H1 (cell line): Measurements from ENCODE around the gene NPPA. TPM values are rescaled to one million over a fixed set of nuclear protein-coding genes. Genes with fewer than 3 reads are reported as not detected.

Experiments used
- CTCF ChIA-PET: fragments of 300-600 bp; sonication (Branson Sonifier 250); formaldehyde crosslinking; loops from one replicate; lab custom pipeline; 2021; ENCODE audit not compliant: partially characterized antibody; lab: Charles Lee
- POLR2A ChIA-PET: fragments of 300-600 bp; sonication (Branson Sonifier 250); formaldehyde crosslinking; loops from one replicate; lab custom pipeline; 2021; ENCODE audit warnings: inconsistent platforms; ENCODE audit not compliant: partially characterized antibody; lab: Charles Lee
- DNase-seq, 2 experiments: peaks; one replicate each; pipeline versions ENCODE4 v3.0.0 to v3.0.0-alpha.2; 2010 to 2022; ENCODE audit warnings: low spot score in 2 of 2, low read depth in 1 of 2, mixed read lengths in 1 of 2
- FAIRE-seq: peaks from 2 replicates; lab custom pipeline; 2011; peaks lifted over from hg19 to GRCh38; lab: Jason Lieb, UNC
- H2AFZ ChIP-seq: 2 replicates; pipeline ENCODE4 v1.8.1; 2012; ENCODE audit warnings: low read length, inconsistent platforms
- H2AK5ac ChIP-seq: 2 replicates; pipeline ENCODE4 v1.6.1; 2013; ENCODE audit warnings: low read depth, low read length
- H2BK120ac ChIP-seq: replicated peaks from 2 replicates; pipeline ENCODE3; 2013; ENCODE audit warnings: low read depth, low read length, inconsistent platforms
- H2BK12ac ChIP-seq: 2 replicates; pipeline ENCODE4 v1.6.1; 2013; ENCODE audit warnings: low read depth, low read length
- H2BK15ac ChIP-seq: 2 replicates; pipeline ENCODE4 v1.6.1; 2013; ENCODE audit warnings: low read length
- H2BK20ac ChIP-seq: 2 replicates; pipeline ENCODE4 v1.6.1; 2013; ENCODE audit warnings: low read length
- H2BK5ac ChIP-seq: 2 replicates; pipeline ENCODE4 v1.6.1; 2013; ENCODE audit warnings: low read depth, low read length
- H3K14ac ChIP-seq: 2 replicates; pipeline ENCODE4 v1.6.1; 2013; ENCODE audit warnings: inconsistent platforms; ENCODE audit not compliant: insufficient read length
- H3K18ac ChIP-seq: 2 replicates; pipeline ENCODE4 v1.6.1; 2013; ENCODE audit warnings: low read length; ENCODE audit errors: extremely low read depth
- H3K23ac ChIP-seq: 2 replicates; pipeline ENCODE4 v1.6.1; 2013; ENCODE audit warnings: inconsistent platforms; ENCODE audit not compliant: insufficient read length
- H3K23me2 ChIP-seq: 2 replicates; pipeline ENCODE4 v1.6.1; 2013; ENCODE audit warnings: low read depth, low read length
- H3K27ac ChIP-seq: 2 replicates; pipeline ENCODE4 v1.6.1; 2011; ENCODE audit warnings: low read depth, low read length, inconsistent platforms
- H3K27me3 ChIP-seq, 4 experiments: replicated peaks in 1 of 4; 1 replicate in 1 of 4; 2 replicates in 3 of 4; pipeline versions ENCODE4 v1.6.1 to v1.8.1; 2011 to 2013; ENCODE audit warnings: low read length in 3 of 4, mild to moderate bottlenecking in 3 of 4, inconsistent platforms in 2 of 4, mixed read lengths in 2 of 4, moderate library complexity in 1 of 4; ENCODE audit not compliant: control insufficient read depth in 3 of 4, insufficient read depth in 3 of 4; ENCODE audit errors: extremely low read depth in 1 of 4
- H3K36me3 ChIP-seq, 4 experiments: 2 replicates each; pipeline versions ENCODE4 v1.6.1 to v1.8.1; 2011 to 2013; ENCODE audit warnings: mild to moderate bottlenecking in 4 of 4, low read length in 3 of 4, moderate library complexity in 2 of 4, control low read depth in 1 of 4, inconsistent platforms in 1 of 4; ENCODE audit not compliant: insufficient read depth in 4 of 4, control insufficient read depth in 2 of 4
- H3K4ac ChIP-seq: replicated peaks from 2 replicates; pipeline ENCODE3; 2013; ENCODE audit warnings: low read length, low read depth, mixed read lengths, inconsistent platforms; ENCODE audit not compliant: insufficient read length
- H3K4me1 ChIP-seq, 4 experiments: replicated peaks in 1 of 4; 1 replicate in 1 of 4; 2 replicates in 3 of 4; pipeline versions ENCODE4 v1.6.1 to v1.8.1; 2011 to 2013; ENCODE audit warnings: low read length in 3 of 4, inconsistent platforms in 2 of 4, mixed read lengths in 1 of 4; ENCODE audit not compliant: insufficient read depth in 4 of 4, control insufficient read depth in 3 of 4
- H3K4me2 ChIP-seq, 2 experiments: 2 replicates each; pipeline versions ENCODE4 v1.6.1 to v1.8.1; 2011 to 2013; ENCODE audit warnings: low read depth in 2 of 2, low read length in 2 of 2, control low read depth in 1 of 2, inconsistent platforms in 1 of 2, mild to moderate bottlenecking in 1 of 2; ENCODE audit not compliant: insufficient read depth in 1 of 2
- H3K4me3 ChIP-seq, 4 experiments: fragments of 200-600, 300-600 bp in 1 of 4; sonication (generic), shearing (Covaris generic), sonication (Bioruptor Twin) in 1 of 4; 2 replicates each; pipeline versions ENCODE4 v1.5.1 to v1.8.1; 2011 to 2016; ENCODE audit warnings: low read length in 4 of 4, low read depth in 3 of 4, control low read depth in 2 of 4, inconsistent platforms in 2 of 4, mild to moderate bottlenecking in 2 of 4, mixed read lengths in 1 of 4, moderate library complexity in 1 of 4; ENCODE audit not compliant: insufficient read depth in 2 of 4; ENCODE audit errors: extremely low read depth in 1 of 4
- H3K56ac ChIP-seq: replicated peaks from 2 replicates; pipeline ENCODE3; 2013; ENCODE audit warnings: low read depth, mild to moderate bottlenecking, mixed read lengths, low read length, inconsistent platforms; ENCODE audit not compliant: insufficient read length
- H3K79me1 ChIP-seq: 2 replicates; pipeline ENCODE4 v1.6.1; 2013; ENCODE audit warnings: low read depth, low read length, control low read depth
- H3K79me2 ChIP-seq, 2 experiments: 2 replicates each; pipeline versions ENCODE4 v1.6.1 to v1.8.1; 2012 to 2013; ENCODE audit warnings: low read length in 2 of 2, mild to moderate bottlenecking in 2 of 2, inconsistent platforms in 1 of 2; ENCODE audit not compliant: insufficient read depth in 2 of 2, control insufficient read depth in 1 of 2
- H3K9ac ChIP-seq, 4 experiments: replicated peaks in 1 of 4; 1 replicate in 1 of 4; 2 replicates in 3 of 4; pipeline versions ENCODE4 v1.6.1 to v1.8.1; 2011 to 2013; ENCODE audit warnings: low read depth in 3 of 4, low read length in 3 of 4, control low read depth in 2 of 4, mild to moderate bottlenecking in 2 of 4, moderate library complexity in 2 of 4, inconsistent platforms in 1 of 4; ENCODE audit errors: extremely low read depth in 1 of 4
- H3K9me3 ChIP-seq, 2 experiments: 2 replicates each; pipeline versions ENCODE4 v1.6.1 to v1.8.1; 2012 to 2013; ENCODE audit warnings: mild to moderate bottlenecking in 2 of 2, moderate library complexity in 2 of 2, control low read depth in 1 of 2, inconsistent platforms in 1 of 2, low read depth in 1 of 2, low read length in 1 of 2, mixed read lengths in 1 of 2; ENCODE audit not compliant: insufficient read depth in 2 of 2
- H4K20me1 ChIP-seq, 2 experiments: replicated peaks in 1 of 2; 2 replicates each; pipeline versions ENCODE3 to v1.8.1; 2011 to 2013; ENCODE audit warnings: inconsistent platforms in 2 of 2, low read length in 2 of 2, mild to moderate bottlenecking in 1 of 2; ENCODE audit not compliant: insufficient read depth in 2 of 2, control insufficient read depth in 1 of 2
- H4K5ac ChIP-seq: 2 replicates; pipeline ENCODE4 v1.6.1; 2013; ENCODE audit warnings: low read length, low read depth, mixed read lengths, inconsistent platforms; ENCODE audit not compliant: insufficient read length
- H4K8ac ChIP-seq: 2 replicates; pipeline ENCODE4 v1.8.0; 2013; ENCODE audit warnings: mild to moderate bottlenecking, moderate library complexity, low read length, inconsistent platforms; ENCODE audit not compliant: insufficient read depth; ENCODE audit errors: extremely low read depth
- H4K91ac ChIP-seq: replicated peaks from 2 replicates; pipeline ENCODE3; 2013; ENCODE audit warnings: low read length, mixed read lengths, inconsistent platforms; ENCODE audit not compliant: insufficient read length
- BRCA1 ChIP-seq: IDR thresholded peaks from 2 replicates; pipeline ENCODE4 v1.6.1; 2012; ENCODE audit warnings: low read depth, low read length, improper control_type of control experiment
- CEBPB ChIP-seq: IDR thresholded peaks from 2 replicates; pipeline ENCODE4 v1.6.1; 2012; ENCODE audit warnings: low read depth, low read length
- CTCF ChIP-seq, 3 experiments: IDR thresholded peaks; 1 replicate in 2 of 3; 2 replicates in 1 of 3; pipeline versions ENCODE4 v1.5.1 to v1.6.1; 2011; ENCODE audit warnings: low read length in 3 of 3, mild to moderate bottlenecking in 3 of 3, inconsistent platforms in 2 of 3, low read depth in 1 of 3, moderate library complexity in 1 of 3; ENCODE audit not compliant: insufficient read depth in 1 of 3; ENCODE audit errors: control extremely low read depth in 1 of 3
- EP300 ChIP-seq, 2 experiments: IDR thresholded peaks; 1 replicate in 1 of 2; 2 replicates in 1 of 2; pipeline ENCODE4 v1.6.1; 2011 to 2012; ENCODE audit warnings: low read depth in 2 of 2, low read length in 2 of 2, mild to moderate bottlenecking in 2 of 2, borderline replicate concordance in 1 of 2, inconsistent platforms in 1 of 2, moderate library complexity in 1 of 2
- EZH2 ChIP-seq: fragments of 200-600 bp; sonication (generic); IDR thresholded peaks from 2 replicates; pipeline ENCODE4 v1.7.1; 2012; ENCODE audit warnings: low read depth, mild to moderate bottlenecking, moderate library complexity, low read length, inconsistent platforms; ENCODE audit not compliant: severe bottlenecking
- JUN ChIP-seq: IDR thresholded peaks from 2 replicates; pipeline ENCODE4 v1.6.1; 2011; ENCODE audit warnings: low read depth, mild to moderate bottlenecking, improper control_type of control experiment, low read length
- JUND ChIP-seq: IDR thresholded peaks from 2 replicates; pipeline ENCODE4 v1.6.1; 2011; ENCODE audit warnings: mild to moderate bottlenecking, improper control_type of control experiment, low read length
- KDM1A ChIP-seq: fragments of 200-600, 300-600 bp; sonication (generic); IDR thresholded peaks from 2 replicates; pipeline ENCODE4 v1.7.1; 2016; ENCODE audit warnings: mild to moderate bottlenecking, low read length, borderline replicate concordance
- NRF1 ChIP-seq: IDR thresholded peaks from 2 replicates; pipeline ENCODE4 v1.6.1; 2011; ENCODE audit warnings: mild to moderate bottlenecking, low read depth, low read length, improper control_type of control experiment
- SIN3A ChIP-seq, 2 experiments: IDR thresholded peaks in 1 of 2; conservative IDR thresholded peaks in 1 of 2; 2 replicates each; pipeline ENCODE4 v1.6.1; 2011 to 2012; ENCODE audit warnings: low read length in 2 of 2, improper control_type of control experiment in 1 of 2, low read depth in 1 of 2, mild to moderate bottlenecking in 1 of 2
- WGBS, 2 experiments: shearing (Covaris generic) in 1 of 2; methylation state at CpG; one replicate each; pipeline versions ENCODE4 v1.1.6 to v1.1.7; 2013 to 2015; ENCODE audit warnings: low lambda C conversion rate in 2 of 2, mixed read lengths in 2 of 2, inconsistent platforms in 1 of 2, low coverage in 1 of 2, missing lambda C conversion rate in 1 of 2; ENCODE audit not compliant: insufficient replicate concordance in 2 of 2, insufficient coverage in 1 of 2, insufficient read length in 1 of 2; ENCODE audit errors: extremely low coverage in 1 of 2, missing lambda C conversion rate in 1 of 2; 5-methylcytosine and 5-hydroxymethylcytosine counted together
- polyA plus RNA-seq, 7 experiments: library from polyadenylated mRNA; depleted of rRNA in 3 of 7; stranded (reverse) in 5 of 7; unstranded in 2 of 7; fragments of >200 nt in 5 of 7; fragments of 200-250 nt in 2 of 7; gene quantifications; 1 replicate in 5 of 7; 2 replicates in 1 of 7; 4 replicates in 1 of 7; pipeline versions ENCODE4 v1.2.1 to v1.2.3, GENCODE V29; 2011 to 2013; ENCODE audit warnings: missing spikeins in 2 of 7, mixed read lengths in 2 of 7
- total RNA-seq: library from RNA; stranded (reverse); fragmentation: NEBNext Ultra II Directional; extraction: Animal tissue kit (Norgen Biotek cat#: 25700); gene quantifications from 2 replicates; pipeline ENCODE4 v1.2.1, GENCODE V29; 2021

NPPA gene
- total and polyA plus RNA-seq, 2 of the 8 experiments (the other 6 are each of a cell fraction or from before 2014, with no cell fraction given) = not detected

- H3K14ac ChIP-seq = no peak overlapping the region
- H3K23ac ChIP-seq = no peak overlapping the region
- no peak overlapping the region for H2BK20ac ChIP-seq
- H3K9me3 ChIP-seq = no peaks in the 10 kb centered on the region
- no peak overlapping the region for H3K9ac ChIP-seq
- no peak overlapping the region for H2AFZ ChIP-seq
- no peak overlapping the region for H3K4me2 ChIP-seq
- H3K36me3 ChIP-seq = peaks cover 14 to 61% (median 43%) of the 10 kb centered on the region in 4 experiments
- DNase-seq = no peak
- H3K56ac ChIP-seq = no peak overlapping the region
- no peak overlapping the region for H4K8ac ChIP-seq
- peaks cover 0 to 29% of the 10 kb centered on the region in 2 experiments; a peak in 2 of 4 replicates for H3K79me2 ChIP-seq
- peaks cover 3 to 13% of the 10 kb centered on the region in 2 experiments for H4K20me1 ChIP-seq
- H3K4ac ChIP-seq = no peak overlapping the region
- H3K4me1 ChIP-seq = no peaks in the 10 kb centered on the region
- H3K18ac ChIP-seq = no peak overlapping the region
- no peak overlapping the region for H4K91ac ChIP-seq
- no peak overlapping the region for H3K4me3 ChIP-seq
- 96% methylated on average over 5 of the region's 5 CpGs; no CpG with 5 or more reads in 1 of the 2 experiments for WGBS, 2 experiments
- no peak overlapping the region for H2AK5ac ChIP-seq
- H2BK5ac ChIP-seq = no peak overlapping the region
- H3K23me2 ChIP-seq = no peaks in the 10 kb centered on the region
- no peak overlapping the region for H3K27ac ChIP-seq
- CTCF ChIA-PET = interaction anchor here (0.6 to 1.1 kb wide), 2 partner anchors 32 to 47 kb away, joined by 3 read pairs; no protein-coding TSS in a partner anchor
- no peaks in the 10 kb centered on the region for H3K27me3 ChIP-seq
- no peak overlapping the region for H2BK15ac ChIP-seq
- H3K79me1 ChIP-seq = no peaks in the 10 kb centered on the region; the same call in 1 of the 2 replicates
- H2BK12ac ChIP-seq = no peak overlapping the region
- no peak overlapping the region for H4K5ac ChIP-seq
- no peak for FAIRE-seq
- POLR2A ChIA-PET = interaction anchor here (0.6 kb wide), 1 partner anchor 546 kb away, joined by 3 read pairs; no protein-coding TSS in a partner anchor
- H2BK120ac ChIP-seq = no peak overlapping the region
- TF ChIP-seq CTCF (IDR thresholded peaks at IDR 0.05; ENCODE audit: control extremely low read depth in 1 of 3, insufficient read depth in 1 of 3, low read depth in 1 of 3, low read length in 3 of 3) (no peak), EP300 (IDR thresholded peaks at IDR 0.05; ENCODE audit: borderline replicate concordance in 1 of 2, low read depth in 2 of 2, low read length in 2 of 2) (no peak), CEBPB (no peak), BRCA1 (no peak), KDM1A (no peak), JUND (no peak), JUN (no peak), EZH2 (no peak), NRF1 (no peak), SIN3A (conservative IDR thresholded peaks at IDR 0.05 in 1 of 2, IDR thresholded peaks at IDR 0.05 in 1 of 2; ENCODE audit: low read depth in 1 of 2, low read length in 2 of 2) (no peak)
These were observed 34.6 kb downstream of the NPPA start for GRCh38 chr1:11813021-11813420.
